Fibroblast of skin of right biceps (primary cell): ENCODE results near the gene VIPR2.
"Not testable (repeated sequence)": the region's sequence is repeated elsewhere in the genome, so short reads cannot be mapped to it uniquely, and the experiment has no call there.

Experiments used
- DNase-seq: peaks from one replicate; pipeline ENCODE4 v3.0.0-alpha.2; 2013

The VIPR2 gene

GRCh38 chr7:159138508-159138907, 6.2 kb downstream of the VIPR2 start:
- no peak for DNase-seq

DNA sequence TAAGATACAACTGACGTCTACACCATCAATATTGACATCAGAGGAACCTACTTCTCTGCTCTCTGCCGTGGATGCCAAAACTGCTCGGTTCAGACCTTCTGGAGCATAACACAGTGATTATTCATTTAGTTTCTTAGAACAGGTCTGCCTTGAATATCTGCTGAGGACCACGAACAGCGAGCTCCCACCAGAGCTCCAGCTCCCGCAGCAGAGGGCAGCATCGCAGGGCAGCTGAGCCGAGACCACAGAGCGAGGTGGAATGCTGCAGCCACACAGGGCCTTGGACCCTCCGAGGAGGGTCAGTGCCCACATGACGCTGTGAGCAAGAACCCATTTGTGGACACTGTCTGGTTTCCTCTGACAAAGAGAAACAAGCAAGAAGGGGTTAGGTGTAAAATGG, 6.8 kb downstream of the VIPR2 start:
- no peak for DNase-seq

DNA sequence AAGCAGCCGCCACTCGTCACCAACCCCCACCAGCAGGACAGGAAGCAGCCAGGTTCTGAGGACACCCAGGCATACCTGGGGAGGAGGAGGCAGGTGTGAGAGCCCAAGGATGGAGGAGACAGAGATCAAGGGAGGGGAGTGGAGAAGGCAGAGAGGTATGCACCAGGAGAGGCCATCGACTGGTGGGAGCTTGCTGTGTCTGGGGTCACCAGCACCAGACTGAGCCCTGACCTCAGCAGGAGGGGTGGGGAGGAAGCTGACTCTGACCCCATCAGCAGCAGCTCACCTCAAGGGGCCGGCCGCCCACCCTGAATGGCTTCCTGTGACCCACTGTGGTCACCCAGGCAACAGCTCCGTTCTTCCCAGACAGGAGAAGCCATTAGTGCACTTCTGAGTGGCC, 7.8 kb downstream of the VIPR2 start:
- no peak for DNase-seq

GRCh38 chr7:159136442-159136841, 8.2 kb downstream of the VIPR2 start:
- no peak for DNase-seq

DNA sequence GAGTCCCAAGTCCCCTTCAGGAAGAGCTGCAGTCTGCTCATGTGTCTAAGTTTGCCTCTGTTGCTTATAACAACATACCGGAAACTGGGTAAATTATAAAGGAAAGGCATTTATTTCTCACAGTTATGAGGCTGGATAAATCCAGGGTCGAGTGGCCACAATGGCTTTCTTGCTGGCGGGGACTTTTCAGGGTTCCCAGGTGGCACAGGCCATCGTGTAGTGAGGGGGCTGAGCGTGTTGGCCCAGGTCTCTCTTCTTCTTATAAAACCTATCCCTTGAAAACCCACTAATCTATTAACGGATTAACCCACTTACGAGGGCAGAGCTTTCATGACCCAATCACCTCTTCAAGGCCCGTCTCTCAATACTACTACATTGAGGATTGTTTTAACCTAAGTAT, 8.7 kb downstream of the VIPR2 start:
- no peak for DNase-seq

GRCh38 chr7:159132670-159133443, 11.8 kb downstream of the VIPR2 start:
- not testable (repeated sequence) for DNase-seq

GRCh38 chr7:159130820-159131219, 13.8 kb downstream of the VIPR2 start:
- no peak for DNase-seq

- DNase-seq = no peak
Measured at GRCh38 chr7:159130199-159130775, 14.4 kb downstream of the VIPR2 start.

- no peak for DNase-seq
Measured at GRCh38 chr7:159128767-159129166, 15.9 kb downstream of the VIPR2 start.

DNA sequence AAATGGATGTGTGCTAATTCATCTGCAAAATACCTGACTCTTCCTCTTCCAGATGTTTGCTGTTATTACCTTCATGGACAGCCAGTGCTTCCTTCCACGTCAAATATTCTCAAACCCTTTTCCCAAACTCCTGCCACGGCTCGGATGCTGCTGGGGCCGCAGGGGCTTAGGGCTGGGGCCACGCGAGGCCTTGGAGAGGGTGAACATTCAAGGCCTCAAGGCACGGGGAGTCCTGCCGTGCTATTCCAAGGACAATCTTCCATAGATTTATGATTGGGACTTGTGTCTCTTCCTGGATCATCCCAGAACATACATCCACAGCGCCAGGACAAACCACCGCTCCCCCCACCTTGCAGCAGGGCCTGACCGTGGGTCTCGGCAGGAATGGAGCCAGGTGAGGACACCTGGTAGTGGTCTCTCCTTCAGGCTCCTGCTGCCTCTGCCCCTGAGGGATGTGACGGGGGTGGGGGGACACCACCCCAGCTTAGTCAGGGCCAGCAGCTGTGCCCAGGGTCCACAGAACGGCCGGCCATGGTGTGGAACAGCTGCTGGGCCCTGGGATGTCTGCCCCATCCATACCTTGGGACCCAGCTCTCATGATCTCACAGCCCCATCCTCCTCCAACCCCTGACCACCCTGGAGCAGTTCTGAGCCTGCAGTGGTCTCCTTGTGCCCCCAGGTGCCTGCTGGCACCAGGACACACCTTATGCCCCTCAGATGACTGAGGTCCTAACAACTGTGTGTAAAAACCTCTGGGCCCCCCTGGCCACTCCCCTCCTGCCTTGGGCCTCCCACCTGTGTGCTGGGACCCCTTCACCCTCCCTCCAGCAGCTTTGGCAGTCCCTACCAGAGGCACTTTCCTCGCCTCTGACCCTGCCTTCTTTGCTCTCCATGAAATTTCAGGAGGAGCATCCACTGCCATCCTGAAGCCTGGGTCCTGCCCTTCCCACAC, 16.7 kb downstream of the VIPR2 start:
- DNase-seq = no peak

GRCh38 chr7:159126311-159127260, 18.1 kb downstream of the VIPR2 start:
- DNase-seq = no peak

DNA sequence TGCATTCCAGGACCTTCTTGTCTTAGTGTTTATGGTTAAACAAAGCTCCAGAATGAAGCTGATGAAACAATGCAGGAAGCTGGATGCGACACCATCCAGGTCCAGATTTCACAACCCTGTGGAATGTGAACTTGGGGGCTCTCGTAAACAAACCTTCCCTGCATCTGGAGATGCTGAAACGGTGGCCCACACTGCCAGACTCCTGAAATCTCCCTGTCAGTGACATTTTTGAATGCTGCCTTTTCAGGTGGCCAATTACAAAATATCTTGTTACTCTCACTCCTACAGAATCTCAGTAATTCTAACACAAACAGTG, 18.8 kb downstream of the VIPR2 start:
- no peak for DNase-seq

GRCh38 chr7:159125104-159125954, 19.3 kb downstream of the VIPR2 start:
- DNase-seq = no peak

- not testable (repeated sequence) for DNase-seq
Measured at GRCh38 chr7:159123793-159124192, 20.9 kb downstream of the VIPR2 start.

DNA sequence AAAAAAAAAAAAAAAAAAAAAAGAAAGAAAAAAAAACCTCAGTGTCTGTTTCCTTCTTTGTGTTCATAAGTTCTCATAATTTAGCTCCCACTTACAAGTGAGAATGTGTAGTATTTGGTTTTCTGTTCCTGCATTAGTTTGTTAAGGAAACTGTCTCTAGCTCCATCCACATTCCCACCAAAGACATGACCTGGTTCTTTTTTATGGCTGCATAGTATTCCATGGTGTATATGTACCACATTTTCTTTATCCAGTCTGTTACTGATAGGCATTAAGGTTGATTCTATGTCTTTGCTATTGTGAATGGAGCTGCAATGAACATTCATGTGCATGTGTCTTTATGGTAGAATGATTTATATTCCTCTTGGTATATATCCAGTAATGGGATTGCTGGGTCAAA, 21.4 kb downstream of the VIPR2 start:
- not testable (repeated sequence) for DNase-seq

GRCh38 chr7:159122276-159122675, 22.4 kb downstream of the VIPR2 start:
- no peak for DNase-seq

DNA sequence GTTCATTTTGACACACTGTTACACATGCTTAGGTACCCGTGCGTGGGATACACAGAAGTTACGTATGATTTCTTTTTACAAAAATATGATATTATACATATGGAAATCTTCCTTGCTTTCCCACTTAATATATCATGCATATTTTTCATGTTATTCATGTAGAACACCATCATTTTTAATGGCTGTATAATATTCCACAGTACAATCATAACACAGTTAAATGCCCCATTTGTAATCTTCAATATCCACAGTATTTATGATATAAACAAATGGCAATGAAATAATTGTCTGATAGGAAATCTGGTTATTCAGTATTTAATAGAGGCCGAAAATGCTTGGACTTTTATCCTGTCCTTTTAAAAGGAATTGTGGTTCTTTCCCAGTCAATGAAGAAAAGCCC, 23.2 kb downstream of the VIPR2 start:
- no peak for DNase-seq

GRCh38 chr7:159121068-159121467, 23.6 kb downstream of the VIPR2 start:
- DNase-seq = no peak

- no peak for DNase-seq
Measured at GRCh38 chr7:159120540-159120919, 24.1 kb downstream of the VIPR2 start.

DNA sequence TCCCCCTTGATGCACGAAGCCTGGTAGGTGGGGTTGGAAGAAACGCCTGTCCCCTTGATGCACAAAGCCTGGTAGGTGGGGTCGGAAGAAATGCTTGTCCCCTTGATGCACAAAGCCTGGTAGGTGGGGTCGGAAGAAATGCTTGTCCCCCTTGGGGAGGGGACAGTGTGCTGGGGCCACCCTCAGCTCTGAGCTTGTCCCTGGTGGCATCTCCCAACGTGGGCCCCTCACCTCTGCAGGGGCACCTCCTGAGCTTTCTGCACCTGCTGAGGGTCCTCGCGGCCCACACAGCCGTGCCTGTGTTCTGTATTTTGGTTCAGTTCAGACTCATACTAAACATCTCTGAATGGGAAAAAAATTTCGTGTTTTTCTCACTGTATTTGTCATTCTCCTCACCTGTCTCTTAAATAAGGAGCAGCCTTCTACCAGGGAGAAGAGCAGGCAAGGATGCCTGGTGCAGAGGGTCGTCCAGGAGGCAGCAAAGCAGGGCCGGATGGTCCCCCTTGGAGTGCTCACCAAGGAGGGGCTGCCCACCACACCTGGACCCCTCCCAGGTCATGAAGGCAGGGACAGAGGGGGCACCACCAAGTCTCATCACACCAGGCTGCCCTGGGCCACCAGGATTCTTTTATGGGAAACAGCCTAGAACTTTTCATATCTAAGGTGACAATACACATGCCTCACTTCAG, 24.7 kb downstream of the VIPR2 start:
- no peak for DNase-seq
